ENCODE measurements around the gene NTM.

NTM gene

GRCh38 chr11:131654849-131655248 lies 284.4 kb downstream of the NTM start:
- no peaks in the 10 kb centered on the region for H3K36me3 ChIP-seq (ENCODE audit: control insufficient read depth, insufficient read depth, low read length)
- no peak overlapping the region for H3K27ac ChIP-seq (ENCODE audit: low read depth, low read length, severe bottlenecking)
- no peak overlapping the region for H3K4me3 ChIP-seq (ENCODE audit: extremely low read depth, insufficient read depth, low read length, poor library complexity, severe bottlenecking)
- H3K4me1 ChIP-seq (ENCODE audit: control insufficient read depth, insufficient read depth, low read length, poor library complexity, severe bottlenecking) = peaks cover 16% of the 10 kb centered on the region
- WGBS, 2 experiments (ENCODE audit: insufficient coverage in 2 of 2) = 96 to 97% methylated on average over 9 to 10 of the region's 10 CpGs
- no peaks in the 10 kb centered on the region for H3K9me3 ChIP-seq (ENCODE audit: control insufficient read depth, low read length)

DNA sequence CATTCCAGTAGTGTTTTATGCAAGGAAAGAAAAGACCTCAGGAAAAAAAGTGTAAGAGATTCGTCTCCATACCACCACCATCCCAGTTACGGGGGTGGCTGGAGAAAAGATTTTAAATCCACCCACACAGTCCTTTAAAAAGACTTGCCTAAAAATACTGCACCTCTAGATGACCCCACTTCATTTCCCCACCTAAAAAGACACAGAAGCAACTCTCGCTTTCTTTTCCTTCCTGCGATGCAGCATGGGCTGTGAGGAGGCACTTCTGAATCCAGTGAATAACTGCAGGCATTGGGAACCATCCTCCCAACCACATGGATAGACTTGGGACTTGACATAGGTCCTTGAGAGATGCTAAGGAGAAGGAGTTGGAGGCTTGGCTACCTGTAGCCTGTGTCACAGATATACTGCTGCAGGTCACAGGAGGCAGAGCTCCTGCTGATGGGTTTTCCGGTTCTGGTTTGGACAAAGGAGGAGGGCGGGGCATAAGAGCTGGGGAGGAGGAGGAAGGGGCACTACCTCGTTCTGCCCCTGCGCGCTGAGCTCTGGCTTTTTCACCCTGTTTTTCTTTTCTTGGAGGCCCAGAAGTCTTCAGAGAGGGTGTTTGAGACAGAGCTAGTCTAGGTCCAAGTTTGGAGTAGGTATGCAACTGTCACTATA lies 285.9 kb downstream of the NTM start:
- Histone ChIP-seq H3K4me1 (ENCODE audit: control insufficient read depth, insufficient read depth, low read length, poor library complexity, severe bottlenecking) (peaks cover 24% of the 10 kb centered on the region), H3K27ac (ENCODE audit: low read depth, low read length, severe bottlenecking) (no peak overlapping the region), H3K4me3 (ENCODE audit: extremely low read depth, insufficient read depth, low read length, poor library complexity, severe bottlenecking) (no peak overlapping the region), H3K9me3 (ENCODE audit: control insufficient read depth, low read length) (no peaks in the 10 kb centered on the region), H3K36me3 (ENCODE audit: control insufficient read depth, insufficient read depth, low read length) (no peaks in the 10 kb centered on the region)
- whole genome bisulfite sequencing, 2 experiments (ENCODE audit: insufficient coverage in 2 of 2) = 0 to 34% methylated on average over 2 to 6 of the region's 9 CpGs

DNA sequence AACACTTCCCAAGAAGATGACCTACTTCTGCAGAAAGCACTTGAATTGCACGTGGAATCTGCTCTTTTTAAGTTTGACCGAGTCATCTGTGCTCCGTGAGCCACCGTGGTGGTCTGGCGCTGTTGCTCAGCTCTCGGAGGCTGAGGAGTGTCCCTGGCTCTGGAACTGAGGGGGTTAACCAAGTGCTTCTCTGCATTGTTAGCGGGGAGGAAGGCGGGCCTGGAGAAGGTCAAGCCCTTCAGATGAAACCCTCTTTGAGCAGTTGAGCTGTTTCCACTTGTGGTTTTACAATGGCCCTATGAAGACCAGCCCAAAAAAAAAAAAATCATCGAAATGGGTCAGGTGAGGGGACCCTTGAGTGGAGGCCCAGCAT lies 286.4 kb downstream of the NTM start:
- H3K4me1 ChIP-seq (ENCODE audit: control insufficient read depth, insufficient read depth, low read length, poor library complexity, severe bottlenecking) = peaks cover 27% of the 10 kb centered on the region
- H3K36me3 ChIP-seq (ENCODE audit: control insufficient read depth, insufficient read depth, low read length) = no peaks in the 10 kb centered on the region
- 18 to 24% methylated on average over 7 to 8 of the region's 9 CpGs for WGBS, 2 experiments (ENCODE audit: insufficient coverage in 2 of 2)
- H3K27ac ChIP-seq (ENCODE audit: low read depth, low read length, severe bottlenecking) = no peak overlapping the region
- H3K9me3 ChIP-seq (ENCODE audit: control insufficient read depth, low read length) = no peaks in the 10 kb centered on the region
- H3K4me3 ChIP-seq (ENCODE audit: extremely low read depth, insufficient read depth, low read length, poor library complexity, severe bottlenecking) = no peak overlapping the region

- no peaks in the 10 kb centered on the region for H3K36me3 ChIP-seq (ENCODE audit: control insufficient read depth, insufficient read depth, low read length)
Measured at GRCh38 chr11:131658414-131658813, 288.0 kb downstream of the NTM start.

GRCh38 chr11:131658952-131659351 lies 288.5 kb downstream of the NTM start:
- Histone ChIP-seq H3K36me3 (ENCODE audit: control insufficient read depth, insufficient read depth, low read length) (no peaks in the 10 kb centered on the region), H3K4me3 (ENCODE audit: extremely low read depth, insufficient read depth, low read length, poor library complexity, severe bottlenecking) (no peak overlapping the region), H3K4me1 (ENCODE audit: control insufficient read depth, insufficient read depth, low read length, poor library complexity, severe bottlenecking) (peaks cover 34% of the 10 kb centered on the region), H3K9me3 (ENCODE audit: control insufficient read depth, low read length) (no peaks in the 10 kb centered on the region), H3K27ac (ENCODE audit: low read depth, low read length, severe bottlenecking) (no peak overlapping the region)
- WGBS, 2 experiments (ENCODE audit: insufficient coverage in 2 of 2) = 100% methylated on average over 1 to 2 of the region's 2 CpGs

More at GRCh38 chr11:131658414-131658813, 288.0 kb downstream of the NTM start:
- no peak overlapping the region for H3K4me3 ChIP-seq (ENCODE audit: extremely low read depth, insufficient read depth, low read length, poor library complexity, severe bottlenecking)
- no peaks in the 10 kb centered on the region for H3K9me3 ChIP-seq (ENCODE audit: control insufficient read depth, low read length)
- 86 to 89% methylated on average over 17 of the region's 17 CpGs for WGBS, 2 experiments (ENCODE audit: insufficient coverage in 2 of 2)
- H3K27ac ChIP-seq (ENCODE audit: low read depth, low read length, severe bottlenecking) = no peak overlapping the region
- H3K4me1 ChIP-seq (ENCODE audit: control insufficient read depth, insufficient read depth, low read length, poor library complexity, severe bottlenecking) = peaks cover 34% of the 10 kb centered on the region

DNA sequence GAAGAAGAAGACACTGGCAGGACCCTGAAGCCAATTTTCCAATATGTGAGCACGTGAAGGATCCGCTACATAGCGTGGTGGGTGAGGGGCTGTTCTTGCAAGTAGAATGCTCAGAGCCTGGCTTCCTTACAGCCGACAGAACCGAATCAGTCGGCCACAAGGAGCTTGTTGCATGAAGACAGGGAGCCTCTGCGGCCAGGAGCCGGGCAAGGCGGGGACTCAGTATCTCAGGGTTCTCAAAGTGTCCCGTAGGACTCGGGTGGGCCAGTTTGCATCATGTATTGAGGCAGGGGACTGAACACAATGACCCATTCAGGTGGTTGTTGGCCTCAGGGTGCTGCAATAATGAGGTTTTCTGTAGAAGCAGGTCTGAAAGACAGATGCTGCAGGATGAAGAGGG lies 289.5 kb downstream of the NTM start:
- Histone ChIP-seq H3K4me3 (ENCODE audit: extremely low read depth, insufficient read depth, low read length, poor library complexity, severe bottlenecking) (no peak overlapping the region), H3K9me3 (ENCODE audit: control insufficient read depth, low read length) (no peaks in the 10 kb centered on the region), H3K4me1 (ENCODE audit: control insufficient read depth, insufficient read depth, low read length, poor library complexity, severe bottlenecking) (peaks cover 35% of the 10 kb centered on the region), H3K36me3 (ENCODE audit: control insufficient read depth, insufficient read depth, low read length) (no peaks in the 10 kb centered on the region), H3K27ac (ENCODE audit: low read depth, low read length, severe bottlenecking) (no peak overlapping the region)
- 77 to 88% methylated on average over 10 to 11 of the region's 11 CpGs for WGBS, 2 experiments (ENCODE audit: insufficient coverage in 2 of 2)

DNA sequence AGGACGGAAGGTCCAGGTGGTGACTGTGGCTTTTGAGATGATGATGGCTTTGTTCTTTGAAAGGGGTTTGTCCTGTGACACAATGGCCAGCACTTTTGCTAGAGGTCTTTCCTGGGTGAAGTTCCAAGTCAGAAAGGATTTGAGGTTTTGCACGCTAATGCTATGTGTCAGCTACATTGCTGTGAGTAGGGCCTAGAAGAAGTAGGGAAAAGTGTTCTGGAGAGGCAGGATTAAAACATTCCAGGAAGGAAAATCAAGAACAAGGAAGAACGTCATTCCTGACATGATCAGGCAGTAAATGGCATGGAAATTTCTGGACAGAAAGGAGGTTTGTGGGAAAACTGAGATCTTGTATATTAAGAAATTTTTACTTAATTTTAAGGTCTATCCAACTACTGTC lies 290.7 kb downstream of the NTM start:
- no peak overlapping the region for H3K4me3 ChIP-seq (ENCODE audit: extremely low read depth, insufficient read depth, low read length, poor library complexity, severe bottlenecking)
- H3K27ac ChIP-seq (ENCODE audit: low read depth, low read length, severe bottlenecking) = peak overlapping the region; percentile 18
- no peaks in the 10 kb centered on the region for H3K9me3 ChIP-seq (ENCODE audit: control insufficient read depth, low read length)
- peaks cover 44% of the 10 kb centered on the region for H3K4me1 ChIP-seq (ENCODE audit: control insufficient read depth, insufficient read depth, low read length, poor library complexity, severe bottlenecking)
- no peaks in the 10 kb centered on the region for H3K36me3 ChIP-seq (ENCODE audit: control insufficient read depth, insufficient read depth, low read length)
- 82 to 87% methylated on average over 3 of the region's 3 CpGs for WGBS, 2 experiments (ENCODE audit: insufficient coverage in 2 of 2)

- no peaks in the 10 kb centered on the region for H3K9me3 ChIP-seq (ENCODE audit: control insufficient read depth, low read length)
- H3K36me3 ChIP-seq (ENCODE audit: control insufficient read depth, insufficient read depth, low read length) = no peaks in the 10 kb centered on the region
- 83 to 90% methylated on average over 9 to 10 of the region's 13 CpGs for WGBS, 2 experiments (ENCODE audit: insufficient coverage in 2 of 2)
- H3K4me1 ChIP-seq (ENCODE audit: control insufficient read depth, insufficient read depth, low read length, poor library complexity, severe bottlenecking) = peaks cover 52% of the 10 kb centered on the region
- no peak overlapping the region for H3K27ac ChIP-seq (ENCODE audit: low read depth, low read length, severe bottlenecking)
- no peak overlapping the region for H3K4me3 ChIP-seq (ENCODE audit: extremely low read depth, insufficient read depth, low read length, poor library complexity, severe bottlenecking)
Measured at GRCh38 chr11:131662317-131662972, 292.0 kb downstream of the NTM start.

GRCh38 chr11:131662993-131663392 lies 292.6 kb downstream of the NTM start:
- Histone ChIP-seq H3K9me3 (ENCODE audit: control insufficient read depth, low read length) (no peaks in the 10 kb centered on the region), H3K4me1 (ENCODE audit: control insufficient read depth, insufficient read depth, low read length, poor library complexity, severe bottlenecking) (peaks cover 55% of the 10 kb centered on the region), H3K4me3 (ENCODE audit: extremely low read depth, insufficient read depth, low read length, poor library complexity, severe bottlenecking) (no peak overlapping the region), H3K27ac (ENCODE audit: low read depth, low read length, severe bottlenecking) (no peak overlapping the region), H3K36me3 (ENCODE audit: control insufficient read depth, insufficient read depth, low read length) (no peaks in the 10 kb centered on the region)
- WGBS, 2 experiments (ENCODE audit: insufficient coverage in 2 of 2) = 88 to 90% methylated on average over 9 of the region's 9 CpGs

GRCh38 chr11:131663405-131664200 lies 293.2 kb downstream of the NTM start:
- WGBS, 2 experiments (ENCODE audit: insufficient coverage in 2 of 2) = 92 to 96% methylated on average over 9 of the region's 10 CpGs
- no peaks in the 10 kb centered on the region for H3K36me3 ChIP-seq (ENCODE audit: control insufficient read depth, insufficient read depth, low read length)
- H3K4me1 ChIP-seq (ENCODE audit: control insufficient read depth, insufficient read depth, low read length, poor library complexity, severe bottlenecking) = peaks cover 55% of the 10 kb centered on the region
- H3K9me3 ChIP-seq (ENCODE audit: control insufficient read depth, low read length) = no peaks in the 10 kb centered on the region
- no peak overlapping the region for H3K27ac ChIP-seq (ENCODE audit: low read depth, low read length, severe bottlenecking)
- no peak overlapping the region for H3K4me3 ChIP-seq (ENCODE audit: extremely low read depth, insufficient read depth, low read length, poor library complexity, severe bottlenecking)
